ENCODE results near the gene GDA. TPM values are rescaled to one million over a fixed set of nuclear protein-coding genes. Genes with fewer than 3 reads are reported as not detected.

GDA gene
- total RNA-seq, 1 donor from 2014 or later = not detected

DNA sequence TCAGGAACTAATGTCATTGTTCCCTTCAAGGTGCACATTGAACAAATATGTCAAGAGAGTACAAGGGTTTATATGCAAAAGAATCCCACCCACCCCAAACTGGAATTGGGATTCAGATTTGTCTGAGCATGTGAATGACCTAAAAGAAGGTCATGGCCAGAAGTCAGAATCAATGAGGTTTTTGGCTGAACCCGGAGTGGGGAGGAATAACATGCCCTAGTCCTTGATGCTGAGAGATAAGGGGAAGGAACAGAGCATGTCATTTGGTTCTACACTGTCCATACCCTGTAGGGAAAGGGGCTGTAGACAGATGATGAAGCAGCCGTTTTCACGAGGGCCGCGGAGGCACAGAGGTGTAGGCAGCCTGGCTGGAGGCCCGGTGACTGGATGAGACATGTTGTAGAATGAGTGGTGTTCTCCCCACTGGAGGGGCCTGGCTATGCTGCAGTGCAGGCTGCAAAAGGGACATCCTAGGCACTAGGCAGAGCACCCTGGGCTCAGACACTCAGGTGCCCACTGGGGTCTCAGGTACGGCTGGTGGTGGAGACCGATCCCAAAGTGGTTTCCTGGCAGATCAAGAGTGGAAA, 149.9 kb downstream of the GDA start:
- Histone ChIP-seq H3K4me2 (ENCODE audit: low read length) (no peak overlapping the region), H3K4me1 (ENCODE audit: insufficient read depth, low read length) (no peaks in the 10 kb centered on the region), H3K27ac (ENCODE audit: low read depth, low read length) (no peak overlapping the region), H2AFZ (ENCODE audit: low read depth, low read length) (no peak overlapping the region), H3K4me3 (ENCODE audit: insufficient read depth, low read depth, low read length) (no peak overlapping the region), H3K9me3 (ENCODE audit: insufficient read depth, low read depth, low read length) (no peaks in the 10 kb centered on the region), H3K9ac (ENCODE audit: low read length) (no peak overlapping the region), H3K36me3 (ENCODE audit: insufficient read depth, low read length) (no peaks in the 10 kb centered on the region), H3K27me3 (ENCODE audit: insufficient read depth, low read length) (no peaks in the 10 kb centered on the region), H4K20me1 (ENCODE audit: insufficient read depth, low read length) (no peaks in the 10 kb centered on the region), H3K79me2 (ENCODE audit: insufficient read depth, low read length) (no peaks in the 10 kb centered on the region)
- Mint-ChIP-seq H3K9me3 (ENCODE audit: unreplicated experiment) (no peaks in the 10 kb centered on the region), H3K27ac (ENCODE audit: unreplicated experiment) (no peak overlapping the region), H3K27me3 (ENCODE audit: low read depth, unreplicated experiment) (no peaks in the 10 kb centered on the region), H3K36me3 (ENCODE audit: low read depth, unreplicated experiment) (peaks cover 2% of the 10 kb centered on the region), H3K4me1 (ENCODE audit: low read depth, unreplicated experiment) (peaks cover 1% of the 10 kb centered on the region), H3K4me3 (ENCODE audit: unreplicated experiment) (no peak overlapping the region)
- TF ChIP-seq CTCF (IDR thresholded peaks at IDR 0.05; ENCODE audit: insufficient read depth, low read depth, low read length) (no peak), EZH2 (IDR thresholded peaks at IDR 0.05; ENCODE audit: insufficient read depth, low read length) (no peak)
- FAIRE-seq (no peak), DNase-seq (ENCODE audit: low read depth) (no peak)

DNA sequence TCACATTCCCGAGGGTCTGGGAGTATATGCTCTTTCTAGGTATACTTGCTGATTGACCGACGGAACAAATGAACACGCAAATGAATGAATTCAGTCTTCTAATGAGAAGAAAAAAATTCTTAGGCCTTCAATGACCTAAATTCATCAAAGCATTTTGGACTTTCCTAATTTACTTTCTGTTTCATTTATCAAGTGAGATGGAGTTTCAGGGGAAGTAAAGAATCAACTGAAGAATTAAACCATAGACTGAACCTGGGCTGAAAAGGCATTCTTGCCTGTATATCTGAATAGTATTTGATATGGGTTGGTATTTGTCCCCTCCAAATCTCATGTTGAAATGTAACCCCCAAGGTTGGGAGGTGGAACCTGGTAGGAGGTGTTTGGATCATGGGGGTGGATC, 151.6 kb downstream of the GDA start:
- no peaks in the 10 kb centered on the region for H3K36me3 ChIP-seq (ENCODE audit: insufficient read depth, low read length)
- DNase-seq (ENCODE audit: low read depth) (no peak), FAIRE-seq (no peak)
- peaks cover 5% of the 10 kb centered on the region for H3K4me1 Mint-ChIP-seq (ENCODE audit: low read depth, unreplicated experiment)
- H3K4me2 ChIP-seq (ENCODE audit: low read length) = no peak overlapping the region
- no peaks in the 10 kb centered on the region for H3K27me3 ChIP-seq (ENCODE audit: insufficient read depth, low read length)
- TF ChIP-seq CTCF (IDR thresholded peaks at IDR 0.05; ENCODE audit: insufficient read depth, low read depth, low read length) (no peak), EZH2 (IDR thresholded peaks at IDR 0.05; ENCODE audit: insufficient read depth, low read length) (no peak)
- H3K27ac ChIP-seq (ENCODE audit: low read depth, low read length) = no peak overlapping the region
- no peak overlapping the region for H3K4me3 Mint-ChIP-seq (ENCODE audit: unreplicated experiment)
- H3K27me3 Mint-ChIP-seq (ENCODE audit: low read depth, unreplicated experiment) = no peaks in the 10 kb centered on the region
- no peak overlapping the region for H3K9ac ChIP-seq (ENCODE audit: low read length)
- no peaks in the 10 kb centered on the region for H3K79me2 ChIP-seq (ENCODE audit: insufficient read depth, low read length)
- H3K9me3 Mint-ChIP-seq (ENCODE audit: unreplicated experiment) = peaks cover 2% of the 10 kb centered on the region
- H2AFZ ChIP-seq (ENCODE audit: low read depth, low read length) = no peak overlapping the region
- H3K4me3 ChIP-seq (ENCODE audit: insufficient read depth, low read depth, low read length) = no peak overlapping the region
- peaks cover 2% of the 10 kb centered on the region for H3K36me3 Mint-ChIP-seq (ENCODE audit: low read depth, unreplicated experiment)
- H3K9me3 ChIP-seq (ENCODE audit: insufficient read depth, low read depth, low read length) = no peaks in the 10 kb centered on the region
- H3K27ac Mint-ChIP-seq (ENCODE audit: unreplicated experiment) = no peak overlapping the region
- no peaks in the 10 kb centered on the region for H3K4me1 ChIP-seq (ENCODE audit: insufficient read depth, low read length)
- no peaks in the 10 kb centered on the region for H4K20me1 ChIP-seq (ENCODE audit: insufficient read depth, low read length)

Other genes with a start within 250 kb of the GDA start
- 19.6 and 21.3 TPM in 2 replicates for gene ABHD17B, start 238.2 kb upstream of the GDA start, total RNA-seq
- gene C9orf85, start 237.8 kb upstream of the GDA start, total RNA-seq = 15.2 TPM in 2 replicates
- not detected in 2 replicates for gene C9orf57, start 88.8 kb upstream of the GDA start, total RNA-seq
- gene ZFAND5, start 215.8 kb downstream of the GDA start, total RNA-seq = 167 and 181 TPM in 2 replicates